NCI-H128 (cell line): ENCODE data around the gene STC2.
"Not testable (repeated sequence)": the region's sequence is repeated elsewhere in the genome, so short reads cannot be mapped to it uniquely, and the experiment has no call there.

Source experiments
- DNase-seq: peaks from one replicate; lab custom pipeline; 2025; ENCODE audit not compliant: unreplicated experiment; lab: John Stamatoyannopoulos, UW

STC2 gene, protein sequence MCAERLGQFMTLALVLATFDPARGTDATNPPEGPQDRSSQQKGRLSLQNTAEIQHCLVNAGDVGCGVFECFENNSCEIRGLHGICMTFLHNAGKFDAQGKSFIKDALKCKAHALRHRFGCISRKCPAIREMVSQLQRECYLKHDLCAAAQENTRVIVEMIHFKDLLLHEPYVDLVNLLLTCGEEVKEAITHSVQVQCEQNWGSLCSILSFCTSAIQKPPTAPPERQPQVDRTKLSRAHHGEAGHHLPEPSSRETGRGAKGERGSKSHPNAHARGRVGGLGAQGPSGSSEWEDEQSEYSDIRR

DNA sequence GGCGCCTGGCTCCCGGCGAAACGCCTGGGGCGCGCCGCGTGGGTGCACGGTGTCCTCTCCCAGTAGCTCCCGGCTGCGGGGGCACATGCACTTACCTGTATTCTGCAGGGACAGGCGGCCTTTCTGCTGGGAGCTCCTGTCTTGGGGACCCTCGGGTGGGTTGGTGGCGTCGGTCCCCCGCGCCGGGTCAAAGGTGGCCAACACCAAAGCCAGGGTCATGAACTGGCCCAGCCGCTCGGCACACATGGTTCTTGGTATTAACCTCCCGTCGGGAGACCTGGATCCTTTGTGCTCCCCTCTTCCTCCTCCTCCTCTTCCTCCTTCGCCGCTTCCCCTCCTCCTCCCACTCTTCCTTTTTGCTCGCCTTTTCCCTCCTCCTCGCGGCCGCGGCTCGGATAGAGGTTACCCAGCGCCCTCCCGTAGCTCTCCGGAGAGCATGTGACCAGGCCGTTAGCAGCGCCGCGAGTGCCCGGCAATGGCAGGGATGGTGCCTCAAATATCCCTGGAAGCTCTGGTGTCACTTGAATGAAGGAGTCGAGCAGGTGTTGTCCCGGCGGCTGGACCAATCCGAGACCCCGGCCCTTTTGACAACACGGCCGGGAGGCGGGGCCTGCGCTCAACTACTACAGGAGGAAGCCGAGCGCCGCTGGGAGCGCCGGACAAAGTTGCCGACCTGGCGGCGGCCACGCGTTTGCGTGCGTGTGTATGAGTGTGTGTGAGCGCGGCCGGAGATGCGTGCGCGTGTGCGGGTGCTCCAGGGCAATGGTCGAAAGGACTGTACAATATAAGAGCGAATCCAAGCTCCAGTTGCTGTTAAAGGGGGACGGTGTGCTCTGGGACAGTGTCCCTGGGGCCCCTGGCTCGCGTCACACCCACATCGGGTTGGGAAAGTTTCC is at the start of gene STC2:
TSS of gene STC2 (minus strand) at position 467 of the 896 bp plus-strand sequence. CDS start at position 246, 221 bp downstream.
- DNase-seq: peak; percentile 72

DNA sequence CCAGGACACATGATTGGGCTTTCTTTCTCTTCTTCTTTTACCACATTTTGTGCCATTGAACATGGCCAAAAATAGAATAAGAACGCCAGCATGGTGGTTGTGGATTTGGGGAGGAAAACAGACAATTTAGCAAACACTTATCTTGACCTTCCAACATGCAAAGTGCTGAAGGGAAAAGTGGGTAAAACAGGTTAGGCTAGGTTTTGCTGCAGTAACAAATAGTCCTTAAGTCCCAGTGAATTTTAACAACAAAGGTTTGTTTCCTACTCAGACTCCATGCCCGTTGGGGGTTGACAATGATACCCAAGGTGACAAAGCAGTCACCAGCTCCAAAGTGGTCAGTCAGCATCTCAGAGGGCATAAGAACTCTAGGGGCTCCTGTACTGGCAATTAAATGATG is 43.2 kb upstream of the STC2 start:
- DNase-seq: no peak

DNA sequence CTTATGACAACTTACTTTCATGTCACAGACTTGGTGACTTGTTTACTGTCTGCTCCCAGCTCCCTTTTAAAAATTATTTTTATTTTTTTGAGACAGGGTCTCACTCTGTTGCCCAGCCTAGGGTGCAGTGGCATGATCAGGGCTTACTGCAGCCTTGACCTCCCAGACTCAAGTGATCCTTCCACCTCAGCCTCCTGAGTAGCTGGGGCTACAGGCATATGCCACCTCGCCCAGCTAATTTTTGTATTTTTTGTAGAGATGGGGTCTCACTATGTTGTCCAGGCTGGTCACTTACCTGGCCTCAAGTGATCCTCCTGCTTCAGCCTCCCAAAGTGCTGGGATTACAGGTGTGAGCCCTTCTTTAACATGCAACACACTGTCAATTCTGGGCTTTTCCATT is 35.2 kb upstream of the STC2 start:
- DNase-seq: not testable (repeated sequence)

DNA sequence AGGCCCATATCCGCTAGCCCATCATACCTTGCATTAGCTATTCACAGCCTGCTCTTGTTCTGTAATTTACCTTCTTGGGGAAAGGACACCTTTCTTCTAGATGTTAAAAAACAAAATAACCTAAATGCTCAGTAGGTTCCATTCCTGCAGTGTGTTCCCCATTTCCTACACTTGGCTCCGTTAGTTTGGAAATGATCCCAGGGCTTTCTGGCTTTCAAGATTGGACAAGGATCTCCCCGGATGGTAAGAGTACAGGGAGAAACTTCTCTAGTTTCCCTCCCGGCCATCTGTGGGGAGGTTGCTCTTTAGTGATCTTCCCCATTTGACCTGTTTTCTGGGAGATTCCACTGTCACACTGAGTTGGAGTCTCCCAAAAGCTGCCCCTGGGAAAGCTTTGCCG is 27.3 kb upstream of the STC2 start:
- DNase-seq: no peak

DNA sequence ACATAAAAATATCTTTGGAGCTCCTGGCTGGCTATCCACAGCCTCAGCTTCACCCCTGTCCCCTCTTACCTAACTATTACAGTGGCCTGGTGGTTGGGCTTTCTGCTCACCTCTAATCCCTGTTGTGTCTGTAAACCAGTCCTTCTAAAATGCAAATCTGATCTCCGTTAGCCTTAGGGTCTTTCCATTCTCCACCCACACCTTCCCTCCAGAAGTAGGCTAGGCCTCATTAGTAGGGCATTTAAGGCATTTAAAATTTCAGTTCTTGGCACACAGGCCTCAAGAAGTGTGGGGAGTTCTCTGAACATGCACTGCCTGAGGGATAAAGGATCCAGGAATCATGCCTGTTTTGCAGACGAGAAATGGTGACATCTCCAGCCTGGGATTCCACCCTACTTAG is 26.4 kb upstream of the STC2 start:
- DNase-seq: no peak

DNA sequence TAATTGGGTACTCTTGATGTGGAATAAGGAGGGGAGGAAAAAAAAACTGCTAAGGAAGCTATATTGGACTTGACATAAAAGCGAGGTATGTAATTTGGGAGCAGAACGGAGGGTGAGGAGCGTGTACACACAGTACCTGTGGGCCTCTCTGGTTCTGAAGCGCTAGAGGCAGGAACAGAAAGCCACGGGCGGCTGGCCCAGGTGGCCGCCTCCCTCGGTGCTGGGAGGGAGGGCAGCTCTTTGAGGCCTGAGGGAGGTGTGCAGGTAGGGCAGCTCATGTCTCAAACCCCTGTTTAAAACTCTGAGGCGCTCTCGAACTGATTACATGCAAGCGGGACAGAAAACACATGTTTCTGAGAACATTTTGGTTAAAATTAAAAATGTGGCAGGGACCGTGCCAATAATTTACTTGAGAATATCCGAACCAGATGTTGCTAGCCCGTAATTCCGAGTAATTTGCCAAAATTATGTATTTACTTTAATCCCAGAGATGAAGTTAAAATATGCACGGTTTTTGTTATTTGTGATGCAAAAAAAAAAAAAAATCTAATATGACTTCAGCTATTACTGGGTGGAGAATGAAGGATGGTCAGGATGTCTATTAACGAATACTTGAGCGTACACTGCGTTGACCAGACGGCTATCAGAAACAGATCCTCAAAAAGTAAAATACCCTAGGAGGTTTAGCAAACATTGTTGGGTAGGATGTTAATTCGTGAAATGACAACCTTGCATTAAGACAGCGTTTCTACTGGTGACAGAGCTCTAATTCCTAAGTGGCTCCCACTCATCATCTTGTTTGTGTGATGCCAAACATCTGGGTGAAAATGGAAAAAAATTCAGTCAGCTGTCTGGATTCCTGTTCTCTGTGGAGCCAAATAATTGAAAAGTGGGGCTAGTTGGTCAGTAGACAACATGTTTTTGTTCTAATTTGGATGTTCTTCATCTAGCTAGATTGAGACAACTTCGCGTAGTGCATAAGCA is 24.4 kb upstream of the STC2 start:
- no peak for DNase-seq

DNA sequence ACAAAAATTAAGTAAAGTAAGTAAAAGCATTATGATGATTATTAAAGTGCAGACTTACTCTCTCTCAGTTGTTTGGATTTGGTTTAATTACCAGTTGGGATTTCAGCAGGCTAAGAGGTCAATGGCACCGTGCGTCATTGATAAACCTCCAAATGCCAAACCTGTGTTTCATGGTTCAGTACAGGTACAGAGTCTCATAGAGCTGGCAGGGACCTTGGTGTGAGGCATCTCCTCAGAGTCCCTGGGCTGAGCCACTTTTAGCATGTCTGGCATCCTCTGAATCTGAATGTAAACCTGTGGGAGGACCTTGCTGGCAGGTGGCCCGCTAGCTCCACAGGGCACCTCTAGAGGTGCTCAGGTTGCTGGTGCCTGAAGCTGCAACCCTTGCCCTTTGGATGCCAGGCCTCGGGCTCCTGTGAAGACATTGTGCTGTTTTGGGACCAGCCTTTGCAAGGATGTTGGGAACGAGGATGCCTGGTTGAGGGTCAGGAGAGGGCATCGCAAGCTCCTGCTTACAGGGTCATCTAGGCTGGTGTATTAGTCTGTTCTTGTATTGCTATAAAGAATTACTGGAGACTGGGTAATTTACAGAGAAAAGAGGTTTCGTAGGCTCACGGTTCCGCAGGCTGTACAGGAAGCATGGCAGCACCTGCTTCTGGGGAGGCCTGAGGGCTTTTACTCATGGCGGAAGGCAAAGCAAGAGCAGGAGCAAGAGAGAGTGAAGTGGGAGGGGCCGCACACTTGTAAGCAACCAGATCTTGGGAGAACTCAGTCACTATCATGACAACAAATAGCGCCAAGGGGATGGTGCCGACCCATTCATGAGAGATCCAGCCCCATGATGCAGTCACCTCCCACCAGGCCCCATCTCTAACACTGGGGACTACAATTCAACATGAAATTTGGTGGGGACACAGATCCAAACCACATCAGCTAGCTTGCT is 14.9 kb upstream of the STC2 start:
- DNase-seq: no peak

DNA sequence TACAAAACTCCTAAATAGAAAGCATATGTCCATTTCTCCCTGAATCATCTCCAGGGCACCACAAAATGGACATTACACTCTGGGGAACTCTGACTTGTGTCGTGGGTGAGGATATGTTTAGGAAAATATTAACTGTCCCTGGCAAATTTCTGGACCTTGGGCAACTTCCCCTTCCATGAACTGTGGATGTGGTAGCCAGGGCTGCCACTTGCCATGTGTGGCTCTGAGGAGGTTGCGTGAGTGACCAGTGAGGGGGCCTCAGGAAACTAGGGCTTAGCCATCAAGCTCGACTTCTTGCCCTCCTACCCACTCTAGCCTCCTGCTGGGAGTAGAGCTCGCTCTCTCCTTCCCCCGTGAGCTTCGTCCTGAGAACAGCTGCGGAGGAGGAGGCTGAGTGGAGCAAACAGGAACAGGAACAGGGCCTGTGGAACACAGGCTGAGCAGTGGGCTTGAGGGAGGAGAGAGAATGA is 13.8 kb upstream of the STC2 start:
- DNase-seq: no peak

DNA sequence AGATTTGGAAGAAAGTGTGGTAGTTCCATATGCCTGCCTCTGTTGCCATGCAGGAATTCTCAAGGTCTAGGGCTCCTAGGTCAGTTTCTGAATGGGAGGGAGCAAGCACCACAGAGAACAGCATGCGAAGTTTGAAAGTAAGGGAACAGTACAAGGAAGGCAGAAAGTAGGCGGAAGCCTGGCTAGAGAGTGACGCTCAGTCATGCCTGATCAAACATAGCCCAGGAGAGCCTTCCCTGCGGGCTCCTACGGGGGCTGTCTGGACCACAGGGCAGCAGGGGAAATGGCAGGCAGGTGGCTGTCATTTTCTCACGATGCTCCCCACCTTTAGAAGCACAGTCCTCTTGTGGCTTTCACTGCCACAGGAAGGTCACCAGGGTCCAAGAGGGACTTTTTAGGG is 12.8 kb upstream of the STC2 start:
- DNase-seq: no peak

DNA sequence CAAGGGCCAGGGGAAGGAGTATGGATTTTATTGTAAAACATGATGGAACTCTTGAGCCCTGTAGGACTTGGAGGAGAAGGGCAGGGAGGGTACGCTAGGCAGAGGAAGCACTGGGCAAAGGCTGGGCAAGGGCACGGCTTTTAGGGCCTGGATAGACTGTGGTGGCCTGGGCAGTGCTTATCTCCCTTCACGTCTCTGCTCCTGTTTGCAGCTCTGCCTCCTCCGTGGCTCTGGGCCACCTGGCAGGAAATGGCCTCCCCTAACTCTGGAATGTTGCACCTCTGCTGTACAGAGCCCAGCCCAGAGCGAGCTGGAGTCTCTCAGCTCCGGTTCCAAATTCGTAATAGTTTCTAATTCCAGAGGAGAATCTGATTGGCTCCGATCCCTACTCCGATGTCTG is 12.2 kb upstream of the STC2 start:
- DNase-seq: no peak

DNA sequence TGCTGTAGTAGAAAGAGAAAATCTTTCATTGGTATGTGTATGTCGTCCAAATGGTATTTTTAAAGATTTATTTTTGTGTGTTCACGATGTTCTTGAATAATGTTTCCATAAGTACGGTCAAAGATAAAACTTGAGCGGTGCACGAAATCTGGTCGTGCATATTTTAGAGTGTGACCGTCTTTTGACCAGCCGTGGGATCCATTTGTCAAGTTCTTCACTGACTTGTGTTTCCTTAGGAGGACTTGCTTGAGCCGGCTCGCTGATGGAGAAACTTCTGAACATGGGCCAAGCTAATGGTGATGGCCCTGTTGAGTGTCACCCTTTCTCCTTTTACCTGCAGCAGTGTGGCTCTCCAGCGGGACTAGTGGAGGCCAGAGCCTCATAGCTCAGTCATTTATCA is 11.1 kb upstream of the STC2 start:
- DNase-seq: no peak

DNA sequence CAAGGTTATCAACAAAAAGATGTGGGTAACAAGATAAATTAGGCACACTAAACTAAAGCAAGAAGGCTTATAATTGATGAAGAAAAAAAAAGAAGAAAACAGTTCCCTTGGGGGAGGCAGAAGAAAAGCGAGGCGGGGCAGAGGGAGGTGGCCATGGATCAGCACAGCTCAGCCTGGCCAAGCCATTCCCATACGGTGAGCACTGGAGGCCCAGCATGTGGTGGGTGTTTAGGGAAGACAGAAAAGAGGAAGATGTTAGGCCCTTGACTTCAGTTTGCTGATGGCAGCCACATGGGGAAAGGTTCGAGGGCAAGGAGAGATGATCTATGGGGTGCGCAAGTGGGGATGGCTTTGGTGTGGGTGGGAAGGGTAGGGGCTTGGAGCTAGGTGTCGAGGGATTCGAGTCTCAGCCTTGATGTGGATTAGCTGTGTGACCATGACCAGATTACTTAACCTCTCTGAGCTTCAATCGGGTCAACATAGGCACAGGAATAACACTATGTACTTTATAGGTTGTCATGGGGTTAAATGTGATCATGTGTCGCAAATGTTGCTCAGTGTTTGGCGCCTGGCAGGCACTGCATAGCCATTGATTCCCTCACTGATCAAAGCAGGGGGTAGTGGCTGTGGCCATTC is 10.3 kb upstream of the STC2 start:
- DNase-seq: no peak

DNA sequence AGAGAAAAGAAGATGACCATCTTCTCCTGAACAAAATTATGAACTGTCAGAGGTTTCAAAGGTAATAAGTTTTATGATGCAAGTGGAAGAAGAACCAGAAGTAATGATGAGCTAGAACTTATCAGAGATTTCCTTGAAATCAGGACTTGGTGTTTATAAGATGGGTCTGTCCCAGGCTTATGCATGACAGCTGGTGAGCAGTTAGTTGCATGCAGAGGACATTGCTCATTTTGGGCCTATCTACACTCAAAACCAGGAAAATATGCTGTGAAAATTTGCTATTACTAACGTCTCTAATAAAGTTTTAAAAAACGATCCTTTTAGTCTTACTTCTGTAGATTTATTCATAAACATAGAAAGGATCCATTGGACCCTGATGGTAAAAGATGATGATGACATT is 6.6 kb upstream of the STC2 start:
- no peak for DNase-seq

DNA sequence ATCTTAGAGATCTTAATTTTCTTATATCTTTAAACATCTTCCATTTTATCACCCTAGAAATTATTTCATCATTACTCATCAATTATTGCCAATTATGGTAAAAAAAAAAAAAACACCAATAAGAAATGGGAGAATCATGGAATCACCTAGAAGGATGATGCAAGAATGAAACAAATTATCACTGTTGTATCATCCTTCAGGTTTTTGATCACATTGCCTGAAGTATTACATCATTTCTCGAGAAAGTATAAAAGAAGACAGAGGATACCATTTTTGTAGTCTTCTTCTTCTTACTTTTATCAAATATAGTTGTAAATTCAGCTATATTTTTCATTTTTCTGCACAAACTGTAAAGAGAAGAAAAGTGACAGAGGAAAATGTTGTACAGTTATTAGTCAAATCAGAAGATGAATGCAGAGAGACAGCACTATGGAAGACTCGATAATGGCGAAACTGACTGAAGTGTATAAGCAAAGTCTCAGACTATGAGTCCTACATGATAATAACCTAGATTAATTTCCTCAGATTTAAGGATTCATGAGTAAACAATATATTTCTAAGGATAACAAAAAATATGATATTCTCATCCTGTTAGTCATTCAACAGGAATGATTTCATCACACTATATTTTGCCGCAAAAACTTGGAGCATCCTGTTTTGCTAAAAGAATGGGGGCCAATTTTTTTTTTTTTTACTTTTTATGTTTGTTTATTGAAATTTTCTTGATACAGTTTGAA is 5.9 kb upstream of the STC2 start:
- DNase-seq: no peak

DNA sequence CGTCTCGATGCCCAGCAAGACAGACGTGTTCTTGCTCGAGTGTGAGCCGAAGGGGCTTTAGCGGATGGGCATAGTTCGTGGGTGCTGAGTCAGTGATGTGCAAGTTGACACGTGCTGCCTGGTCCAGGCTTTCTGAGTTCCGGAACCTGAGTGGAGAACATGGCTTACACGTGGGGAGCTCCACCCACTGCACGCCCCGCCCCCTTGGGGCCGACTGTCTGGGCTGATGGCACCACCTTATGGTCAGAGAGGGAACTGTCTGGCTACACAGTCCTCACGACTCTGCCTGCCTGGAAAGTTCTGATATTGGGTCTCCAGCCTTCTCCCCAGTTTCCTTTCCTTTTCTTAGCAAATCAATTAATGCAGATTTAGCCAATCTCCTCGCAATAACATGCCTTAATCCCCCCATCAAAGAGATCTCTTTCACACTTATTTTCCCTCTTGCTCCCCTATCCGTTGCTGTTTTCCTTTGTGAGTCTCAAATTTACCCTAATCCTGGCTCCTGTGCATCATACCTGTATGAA is 3.8 kb upstream of the STC2 start:
- DNase-seq: peak; percentile 78

DNA sequence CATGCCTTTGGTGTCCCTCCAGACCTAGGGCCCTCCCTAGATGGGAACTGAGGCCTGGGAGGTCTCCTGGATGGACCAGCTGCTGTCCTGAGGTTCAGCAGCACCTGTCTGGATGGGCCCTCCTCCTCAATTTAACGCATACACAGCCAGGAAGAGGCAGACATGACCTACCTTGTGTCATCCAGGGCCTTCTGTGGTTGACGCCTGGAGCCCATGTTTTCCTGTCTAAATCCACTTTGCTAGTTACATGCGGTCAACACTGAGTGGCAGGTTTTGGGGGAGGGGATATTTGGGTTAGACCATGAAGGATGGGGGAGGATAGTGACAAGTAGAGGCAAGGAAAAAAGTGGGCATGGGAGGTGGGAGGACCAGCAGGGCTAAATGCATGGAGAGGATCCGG is 3.1 kb upstream of the STC2 start:
- DNase-seq: no peak

DNA sequence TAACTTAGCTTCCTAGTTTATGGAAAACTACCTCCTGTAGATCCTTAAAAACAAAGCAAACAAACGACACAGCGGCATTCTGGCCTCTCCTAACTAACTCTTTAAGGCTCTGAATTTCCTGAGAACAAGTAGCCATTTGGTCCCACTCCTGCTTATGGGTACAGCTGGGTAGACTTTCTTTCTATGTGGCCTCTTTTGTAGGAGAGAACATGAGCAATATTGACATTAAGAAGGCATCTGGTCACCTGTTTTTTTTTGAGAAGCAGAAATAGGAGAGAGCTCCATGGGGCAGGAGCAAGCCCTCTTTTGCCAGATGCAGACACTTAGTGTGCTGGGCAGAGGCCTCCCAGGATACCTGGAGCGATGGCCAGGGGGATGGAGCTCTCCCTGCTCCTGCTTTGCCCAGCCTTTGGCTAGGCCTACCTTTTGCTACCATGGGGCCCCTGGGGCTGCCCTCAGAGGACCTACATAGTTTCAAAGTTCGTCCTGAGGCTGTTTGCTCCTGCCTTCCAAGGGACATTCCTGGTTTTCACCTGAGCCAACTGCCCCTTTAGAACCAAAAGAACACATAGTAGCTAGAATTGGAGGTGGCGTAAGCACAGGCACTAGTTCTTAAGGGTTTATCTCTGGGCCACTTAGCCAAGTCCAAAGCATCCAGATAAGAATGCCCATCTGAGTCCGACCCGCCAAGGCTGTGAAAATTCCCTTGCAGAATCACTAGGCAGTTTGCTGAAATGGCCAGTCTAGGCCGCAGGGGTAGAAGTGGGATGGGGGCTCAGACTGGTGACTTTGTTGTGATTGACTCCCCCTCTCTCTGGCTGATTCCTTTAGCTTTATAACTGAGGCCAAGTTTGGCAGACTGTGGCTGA is 2.4 kb upstream of the STC2 start:
- no peak for DNase-seq
